ENCODE results near the gene VWA1. TPM values are rescaled to one million over a fixed set of nuclear protein-coding genes. Genes with fewer than 3 reads are reported as not detected.

The VWA1 gene
- total RNA-seq, 2 experiments from 2014 or later, result not detected

DNA sequence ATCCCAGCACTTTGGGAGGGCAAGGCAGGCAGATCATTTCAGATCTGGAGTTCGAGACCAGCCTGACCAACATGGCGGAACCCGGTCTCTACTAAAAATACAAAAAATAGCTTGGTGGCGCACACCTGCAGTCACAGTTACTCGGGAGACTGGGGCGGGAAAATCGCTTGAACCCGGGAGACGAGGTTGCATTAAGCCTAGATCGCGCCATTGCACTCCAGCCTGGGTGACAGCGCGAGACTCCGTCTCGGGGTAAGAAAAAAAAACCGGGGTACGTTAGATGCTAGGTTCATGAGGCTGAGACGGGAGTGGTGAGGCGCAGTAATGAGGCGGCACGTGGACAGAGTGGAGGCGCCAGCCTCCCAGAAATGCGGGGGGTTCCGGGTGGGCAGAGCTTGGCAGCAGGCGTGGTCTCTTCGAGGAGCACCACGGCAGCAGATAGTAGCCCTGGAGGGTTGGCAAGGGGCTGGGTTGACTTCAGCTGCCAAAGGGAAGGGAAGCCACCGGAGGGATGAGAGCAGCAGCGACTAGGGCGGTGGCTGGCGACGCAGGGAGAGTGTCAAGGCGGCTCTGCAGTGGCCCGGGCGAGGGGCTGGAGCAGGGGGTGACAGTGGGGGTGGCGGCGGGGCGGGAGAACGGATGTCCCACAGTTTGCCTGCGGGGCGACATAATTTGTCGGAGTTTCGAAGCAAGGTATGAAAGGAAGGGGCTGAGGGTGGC is 29.2 kb upstream of the VWA1 start:
- H3K36me3 ChIP-seq (ENCODE audit: insufficient read depth, low read length), result peaks cover 72% of the 10 kb centered on the region
- no peaks in the 10 kb centered on the region for H3K9me2 ChIP-seq (ENCODE audit: insufficient read depth, low read length)
- 0 out of 2 replicates have a peak overlapping the region, but pooled peaks have one; percentile 24 for H2AFZ ChIP-seq (ENCODE audit: low read length)
- intact Hi-C loops (cut with micrococcal nuclease; ENCODE audit: unreplicated experiment), result loop anchor here (5.0 kb wide), 1 partner anchor 106 kb away; the partner anchor contains the start of gene ATAD3A
- H3K4me1 ChIP-seq (ENCODE audit: insufficient read depth, low read length, poor library complexity, severe bottlenecking), result peaks cover 26% of the 10 kb centered on the region
- CTCF ChIA-PET (ENCODE audit: unreplicated experiment), result no interaction called here
- H3K4me2 ChIP-seq (ENCODE audit: low read length), result peak overlapping the region; percentile 84
- no TSS peak for BruUV-seq (replicated peaks)
- H3K79me2 ChIP-seq (ENCODE audit: insufficient read depth, low read depth, low read length), result peaks cover 57% of the 10 kb centered on the region
- DNase-seq (ENCODE audit: low spot score), result no peak
- H3K9me3 ChIP-seq (ENCODE audit: low read length), result no peaks in the 10 kb centered on the region
- H3K4me3 ChIP-seq (ENCODE audit: low read depth, low read length, poor library complexity, severe bottlenecking), result peak overlapping the region; percentile 92
- POLR2A ChIA-PET, result interaction anchor here (0.5 to 1.3 kb wide), 3 partner anchors 12 to 64 kb away, joined by 3 read pairs; no protein-coding TSS in a partner anchor
- H4K20me1 ChIP-seq (ENCODE audit: insufficient read depth, low read length), result peaks cover 6% of the 10 kb centered on the region
- TF ChIP-seq, protein P1, sequence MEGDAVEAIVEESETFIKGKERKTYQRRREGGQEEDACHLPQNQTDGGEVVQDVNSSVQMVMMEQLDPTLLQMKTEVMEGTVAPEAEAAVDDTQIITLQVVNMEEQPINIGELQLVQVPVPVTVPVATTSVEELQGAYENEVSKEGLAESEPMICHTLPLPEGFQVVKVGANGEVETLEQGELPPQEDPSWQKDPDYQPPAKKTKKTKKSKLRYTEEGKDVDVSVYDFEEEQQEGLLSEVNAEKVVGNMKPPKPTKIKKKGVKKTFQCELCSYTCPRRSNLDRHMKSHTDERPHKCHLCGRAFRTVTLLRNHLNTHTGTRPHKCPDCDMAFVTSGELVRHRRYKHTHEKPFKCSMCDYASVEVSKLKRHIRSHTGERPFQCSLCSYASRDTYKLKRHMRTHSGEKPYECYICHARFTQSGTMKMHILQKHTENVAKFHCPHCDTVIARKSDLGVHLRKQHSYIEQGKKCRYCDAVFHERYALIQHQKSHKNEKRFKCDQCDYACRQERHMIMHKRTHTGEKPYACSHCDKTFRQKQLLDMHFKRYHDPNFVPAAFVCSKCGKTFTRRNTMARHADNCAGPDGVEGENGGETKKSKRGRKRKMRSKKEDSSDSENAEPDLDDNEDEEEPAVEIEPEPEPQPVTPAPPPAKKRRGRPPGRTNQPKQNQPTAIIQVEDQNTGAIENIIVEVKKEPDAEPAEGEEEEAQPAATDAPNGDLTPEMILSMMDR (conservative IDR thresholded peaks at IDR 0.05; ENCODE audit: low read length), result no peak
- no peak for TF ChIP-seq EZH2phosphoT487 (IDR thresholded peaks at IDR 0.05; ENCODE audit: borderline replicate concordance, low read depth, low read length)
- H3K27ac ChIP-seq (ENCODE audit: low read depth, low read length, poor library complexity, severe bottlenecking), result peak overlapping the region; percentile 73

GRCh38 chr1:1406821-1407635 is 28.5 kb upstream of the VWA1 start, which contains the start of gene MRPL20:
Gene MRPL20 (minus strand): TSS chr1:1407293. CDS start chr1:1407217, 76 bp downstream.
- peaks cover 19% of the 10 kb centered on the region for H3K4me1 ChIP-seq (ENCODE audit: insufficient read depth, low read length, poor library complexity, severe bottlenecking)
- H3K9me2 ChIP-seq (ENCODE audit: insufficient read depth, low read length), result no peaks in the 10 kb centered on the region
- H3K36me3 ChIP-seq (ENCODE audit: insufficient read depth, low read length), result peaks cover 64% of the 10 kb centered on the region
- H2AFZ ChIP-seq (ENCODE audit: low read length), result 0 out of 2 replicates have a peak within 1 kb of the TSS, but pooled peaks have one; percentile 24
- peak; percentile 95 for DNase-seq (ENCODE audit: low spot score)
- H3K9me3 ChIP-seq (ENCODE audit: low read length), result no peaks in the 10 kb centered on the region
- peaks cover 49% of the 10 kb centered on the region for H3K79me2 ChIP-seq (ENCODE audit: insufficient read depth, low read depth, low read length)
- ChIA-PET CTCF (ENCODE audit: unreplicated experiment) (no interaction called here), POLR2A (interaction anchor here (0.5 to 1.0 kb wide), 3 partner anchors 13 to 167 kb away, joined by 3 to 4 read pairs (median 3); no protein-coding TSS in a partner anchor)
- H3K4me2 ChIP-seq (ENCODE audit: low read length), result peak within 1 kb of the TSS; percentile 84
- intact Hi-C loops (cut with micrococcal nuclease; ENCODE audit: unreplicated experiment), result loop anchor here (5.0 kb wide), 1 partner anchor 105 kb away; the partner anchor contains the start of gene ATAD3A
- TF ChIP-seq, protein P1 (conservative IDR thresholded peaks at IDR 0.05; ENCODE audit: low read length), result no peak
- TF ChIP-seq EZH2phosphoT487 (IDR thresholded peaks at IDR 0.05; ENCODE audit: borderline replicate concordance, low read depth, low read length), result no peak
- peak within 1 kb of the TSS; percentile 73 for H3K27ac ChIP-seq (ENCODE audit: low read depth, low read length, poor library complexity, severe bottlenecking)
- H4K20me1 ChIP-seq (ENCODE audit: insufficient read depth, low read length), result peaks cover 6% of the 10 kb centered on the region
- peak within 1 kb of the TSS; percentile 92 for H3K4me3 ChIP-seq (ENCODE audit: low read depth, low read length, poor library complexity, severe bottlenecking)
- no TSS peak for BruUV-seq (replicated peaks)

Measured in OCI-LY7 (cell line).